H7 (cell line): ENCODE results near the gene NACC2. TPM values are rescaled to one million over a fixed set of nuclear protein-coding genes. Genes with fewer than 3 reads are reported as not detected.
"Not testable (repeated sequence)": the region's sequence is repeated elsewhere in the genome, so short reads cannot be mapped to it uniquely, and the experiment has no call there.

Experiments
- DNase-seq: peaks from one replicate; pipeline ENCODE4 v3.0.0; 2012
- H3K27me3 ChIP-seq: 2 replicates; pipeline ENCODE4 v1.6.0; 2011; ENCODE audit warnings: mild to moderate bottlenecking, low read length; ENCODE audit not compliant: control insufficient read depth, insufficient read depth
- H3K36me3 ChIP-seq: replicated peaks from 2 replicates; pipeline ENCODE4 v1.5.1; 2011; ENCODE audit warnings: low read length; ENCODE audit not compliant: control insufficient read depth, insufficient read depth
- H3K4me3 ChIP-seq: 2 replicates; pipeline ENCODE4 v1.5.1; 2011; ENCODE audit warnings: low read depth, mild to moderate bottlenecking, control low read depth, low read length, moderate library complexity; ENCODE audit not compliant: insufficient read depth
- total RNA-seq: library from RNA; depleted of rRNA; stranded (reverse); fragments of >200 nt; shearing (Covaris generic); gene quantifications from 2 replicates; pipeline ENCODE4 v1.2.3, GENCODE V29; 2014

Gene NACC2
- total RNA-seq, 1 experiment from 2014 or later = 19.3 TPM

GRCh38 chr9:136110082-136111061 lies 15.3 kb upstream of the NACC2 start:
- DNase-seq = peak; percentile 88
- H3K27me3 ChIP-seq = no peaks in the 10 kb centered on the region
- H3K36me3 ChIP-seq = no peaks in the 10 kb centered on the region
- H3K4me3 ChIP-seq = peak overlapping the region; percentile 40

GRCh38 chr9:136109351-136110081 lies 14.4 kb upstream of the NACC2 start:
- H3K27me3 ChIP-seq = no peaks in the 10 kb centered on the region

GRCh38 chr9:136108648-136109266 lies 13.7 kb upstream of the NACC2 start:
- H3K4me3 ChIP-seq = no peak overlapping the region
- DNase-seq = peak; percentile 70
- no peaks in the 10 kb centered on the region for H3K36me3 ChIP-seq
- H3K27me3 ChIP-seq = no peaks in the 10 kb centered on the region

More at GRCh38 chr9:136109351-136110081, 14.4 kb upstream of the NACC2 start:
- peak; percentile 96 for DNase-seq
- Histone ChIP-seq H3K4me3 (peak overlapping the region; percentile 40), H3K36me3 (no peaks in the 10 kb centered on the region)

GRCh38 chr9:136107953-136108647 lies 13.0 kb upstream of the NACC2 start:
- Histone ChIP-seq H3K4me3 (no peak overlapping the region), H3K27me3 (no peaks in the 10 kb centered on the region), H3K36me3 (no peaks in the 10 kb centered on the region)
- no peak for DNase-seq

- H3K36me3 ChIP-seq = no peaks in the 10 kb centered on the region
- no peaks in the 10 kb centered on the region for H3K27me3 ChIP-seq
- H3K4me3 ChIP-seq = no peak overlapping the region
- DNase-seq = peak; percentile 73
These were observed 12.3 kb upstream of the NACC2 start for GRCh38 chr9:136107155-136107952.

GRCh38 chr9:136105398-136106135 lies 10.5 kb upstream of the NACC2 start:
- DNase-seq = no peak
- Histone ChIP-seq H3K4me3 (no peak overlapping the region), H3K36me3 (no peaks in the 10 kb centered on the region), H3K27me3 (no peaks in the 10 kb centered on the region)

- DNase-seq = no peak
- no peaks in the 10 kb centered on the region for H3K36me3 ChIP-seq
These were observed 9.8 kb upstream of the NACC2 start for GRCh38 chr9:136104916-136105315.

GRCh38 chr9:136104488-136104800 lies 9.4 kb upstream of the NACC2 start:
- DNase-seq = peak; percentile 80
- Histone ChIP-seq H3K36me3 (no peaks in the 10 kb centered on the region), H3K4me3 (no peak overlapping the region), H3K27me3 (no peaks in the 10 kb centered on the region)

More at GRCh38 chr9:136104916-136105315, 9.8 kb upstream of the NACC2 start:
- H3K4me3 ChIP-seq = no peak overlapping the region
- no peaks in the 10 kb centered on the region for H3K27me3 ChIP-seq

- no peaks in the 10 kb centered on the region for H3K36me3 ChIP-seq
- peak; percentile 87 for DNase-seq
- no peaks in the 10 kb centered on the region for H3K27me3 ChIP-seq
- no peak overlapping the region for H3K4me3 ChIP-seq
These were observed 8.8 kb upstream of the NACC2 start for GRCh38 chr9:136103651-136104487.

GRCh38 chr9:136101615-136102074 lies 6.6 kb upstream of the NACC2 start:
- H3K27me3 ChIP-seq, H3K36me3 ChIP-seq, H3K4me3 ChIP-seq, DNase-seq: not testable (repeated sequence)

- H3K4me3 ChIP-seq = no peak overlapping the region
- DNase-seq = peak; percentile 96
- H3K27me3 ChIP-seq = peaks cover 5% of the 10 kb centered on the region
- H3K36me3 ChIP-seq = no peaks in the 10 kb centered on the region
These were observed 5.9 kb upstream of the NACC2 start for GRCh38 chr9:136100700-136101614.
